ENCODE results near the gene PPP2R2B. TPM values are rescaled to one million over a fixed set of nuclear protein-coding genes. Genes with fewer than 3 reads are reported as not detected.

Gene PPP2R2B
- total and polyA plus RNA-seq, 2 of the 4 experiments (the other 2 are of a cell fraction): not detected

GRCh38 chr5:146805081-146805480 is 73.5 kb downstream of the PPP2R2B start:
- dilution Hi-C loops (cut with HindIII; ENCODE audit: low sequenced_read_pairs, unreplicated experiment) (no loop called here), intact Hi-C loops (cut with micrococcal nuclease) (no loop called here), in situ Hi-C loops (cut with MboI; ENCODE audit: low sequenced_read_pairs) (no loop called here)
- no peak overlapping the region for H2BK15ac ChIP-seq (ENCODE audit: low read depth, low read length)
- H3K36me3 ChIP-seq (ENCODE audit: control insufficient read depth, insufficient read depth, low read length): no peaks in the 10 kb centered on the region
- no peak overlapping the region for H2AK9ac ChIP-seq (replicated peaks; ENCODE audit: low read depth, low read length, poor library complexity)
- no peak overlapping the region for H4K91ac ChIP-seq (ENCODE audit: insufficient read depth, low read depth, low read length)
- H3K4me1 ChIP-seq (ENCODE audit: control insufficient read depth, insufficient read depth, low read length): no peaks in the 10 kb centered on the region
- no peak overlapping the region for H4K8ac ChIP-seq (ENCODE audit: low read depth in 2 of 2, low read length in 2 of 2)
- H3K14ac ChIP-seq (replicated peaks; ENCODE audit: low read depth, low read length): no peak overlapping the region
- no peaks in the 10 kb centered on the region for H3K9me1 ChIP-seq (ENCODE audit: insufficient read depth, low read length)
- H3K4me3 ChIP-seq (ENCODE audit: insufficient read depth, low read depth, low read length): no peak overlapping the region
- TF ChIP-seq CHD1 (IDR thresholded peaks at IDR 0.05; ENCODE audit: low read depth, low read length) (no peak), CEBPB (IDR thresholded peaks at IDR 0.05; ENCODE audit: low read depth, low read length) (no peak), MAFK (IDR thresholded peaks at IDR 0.05; ENCODE audit: low read depth, low read length) (no peak), POLR2A (IDR thresholded peaks at IDR 0.05; ENCODE audit: low read depth, low read length) (no peak), NFE2L2 (IDR thresholded peaks at IDR 0.05; ENCODE audit: low read depth, low read length) (no peak), RFX5 (IDR thresholded peaks at IDR 0.05; ENCODE audit: low read depth, low read length) (no peak), BHLHE40 (IDR thresholded peaks at IDR 0.05; ENCODE audit: low read depth, low read length) (no peak), USF2 (IDR thresholded peaks at IDR 0.05; ENCODE audit: low read depth, low read length) (no peak), MAZ (IDR thresholded peaks at IDR 0.05; ENCODE audit: borderline replicate concordance, low read depth, low read length) (no peak), MXI1 (IDR thresholded peaks at IDR 0.05; ENCODE audit: borderline replicate concordance, low read depth, low read length) (no peak), RCOR1 (IDR thresholded peaks at IDR 0.05; ENCODE audit: insufficient replicate concordance, low read length) (no peak), FOS (IDR thresholded peaks at IDR 0.05; ENCODE audit: low read depth, low read length) (no peak)
- TF ChIP-seq, protein P1, sequence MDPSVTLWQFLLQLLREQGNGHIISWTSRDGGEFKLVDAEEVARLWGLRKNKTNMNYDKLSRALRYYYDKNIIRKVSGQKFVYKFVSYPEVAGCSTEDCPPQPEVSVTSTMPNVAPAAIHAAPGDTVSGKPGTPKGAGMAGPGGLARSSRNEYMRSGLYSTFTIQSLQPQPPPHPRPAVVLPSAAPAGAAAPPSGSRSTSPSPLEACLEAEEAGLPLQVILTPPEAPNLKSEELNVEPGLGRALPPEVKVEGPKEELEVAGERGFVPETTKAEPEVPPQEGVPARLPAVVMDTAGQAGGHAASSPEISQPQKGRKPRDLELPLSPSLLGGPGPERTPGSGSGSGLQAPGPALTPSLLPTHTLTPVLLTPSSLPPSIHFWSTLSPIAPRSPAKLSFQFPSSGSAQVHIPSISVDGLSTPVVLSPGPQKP (IDR thresholded peaks at IDR 0.05; ENCODE audit: borderline replicate concordance, low read depth, low read length): no peak
- no peak overlapping the region for H2AFZ ChIP-seq (replicated peaks; ENCODE audit: low read length, poor library complexity)
- H3K27me3 ChIP-seq (ENCODE audit: control insufficient read depth, insufficient read depth, low read length): no peaks in the 10 kb centered on the region; the same call in 1 of the 2 replicates
- no peak overlapping the region for H3K18ac ChIP-seq (ENCODE audit: low read depth, low read length)
- no peak overlapping the region for H4K5ac ChIP-seq (ENCODE audit: low read depth, low read length)
- BruUV-seq (replicated peaks): no TSS peak
- no peaks in the 10 kb centered on the region for H3K79me1 ChIP-seq (ENCODE audit: low read depth in 1 of 2, low read length in 2 of 2)
- no peak overlapping the region for H2AK5ac ChIP-seq (ENCODE audit: low read depth, low read length)
- no peaks in the 10 kb centered on the region for H4K20me1 ChIP-seq (ENCODE audit: insufficient read depth, low read length)
- no peak overlapping the region for H2BK5ac ChIP-seq (ENCODE audit: low read depth, low read length, poor library complexity, severe bottlenecking)
- H3K27ac ChIP-seq (ENCODE audit: insufficient read depth, low read length): no peak overlapping the region
- ChIA-PET POLR2A (ENCODE audit: unreplicated experiment) (no interaction called here), CTCF (no interaction called here)
- H3K4ac ChIP-seq (ENCODE audit: low read depth, low read length): no peak overlapping the region
- no peak overlapping the region for H3K9ac ChIP-seq (ENCODE audit: low read depth, low read length)
- no peak overlapping the region for H3K56ac ChIP-seq (ENCODE audit: extremely low read depth, insufficient read depth, low read length)
- no peak overlapping the region for H3K4me2 ChIP-seq (ENCODE audit: low read depth, low read length)
- DNase-seq (no peak), ATAC-seq (ENCODE audit: low read depth) (no peak)
- no peak overlapping the region for H3K23ac ChIP-seq (ENCODE audit: low read depth, low read length)
- no peaks in the 10 kb centered on the region for H3K9me3 ChIP-seq (ENCODE audit: control insufficient read depth, insufficient read depth, low read length)
- no peak overlapping the region for H2BK20ac ChIP-seq (ENCODE audit: low read depth, low read length)
- no peak overlapping the region for H2BK120ac ChIP-seq (ENCODE audit: low read depth, low read length)
- no CpG with 5 or more reads among the region's 1 CpG for WGBS, 2 experiments (ENCODE audit: extremely low coverage in 2 of 2, insufficient read length in 1 of 2)
